IPS-NIHi7 (cell line): ENCODE results near the gene EIF4G3.
A peak's percentile ranks its signal among the peaks of the same experiment; 100 is the strongest.

Experiments
- DNase-seq: peaks from one replicate; pipeline ENCODE4 v3.0.0; 2012; ENCODE audit warnings: mixed read lengths; ENCODE audit errors: extremely low spot score

The EIF4G3 gene

DNA sequence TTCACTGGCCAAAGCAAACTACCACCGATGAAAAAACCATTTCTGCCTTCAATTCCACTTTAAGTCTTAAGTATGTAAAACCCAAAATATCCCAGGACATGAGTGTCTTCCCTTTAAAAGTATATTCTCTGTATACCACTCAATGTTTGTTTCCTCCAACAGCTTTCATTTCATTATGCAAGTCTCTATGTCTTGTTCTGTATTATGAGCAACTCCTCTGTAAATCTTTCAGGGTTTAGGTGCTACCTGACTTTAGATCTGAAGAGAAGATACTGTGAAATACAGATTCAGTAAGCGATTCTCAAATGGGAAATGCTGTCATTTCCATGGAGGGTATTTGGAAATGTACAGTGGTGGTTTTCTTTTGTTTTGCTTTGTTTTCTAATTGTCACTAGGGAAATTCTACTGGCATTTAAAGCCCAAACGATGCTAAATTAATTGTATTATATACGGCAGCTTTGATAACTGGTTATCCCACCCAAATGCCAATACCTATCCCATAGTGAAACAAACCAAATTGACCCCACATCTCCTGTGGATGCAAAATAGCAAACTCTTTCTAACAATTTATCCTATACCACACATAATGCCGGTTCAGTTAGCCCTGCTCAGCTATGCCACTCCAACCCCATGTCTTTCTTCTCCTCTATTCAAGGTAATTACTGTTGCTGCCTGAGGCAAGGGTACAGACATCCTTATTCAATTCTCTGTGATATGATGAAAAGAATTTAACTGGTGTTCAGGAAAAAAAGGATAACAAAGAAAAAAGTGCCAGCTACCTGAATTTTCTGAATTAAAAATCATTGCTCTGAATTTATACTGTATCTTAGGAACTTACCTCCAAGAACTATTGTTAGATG, 182.8 kb downstream of the EIF4G3 start:
- no peak for DNase-seq

DNA sequence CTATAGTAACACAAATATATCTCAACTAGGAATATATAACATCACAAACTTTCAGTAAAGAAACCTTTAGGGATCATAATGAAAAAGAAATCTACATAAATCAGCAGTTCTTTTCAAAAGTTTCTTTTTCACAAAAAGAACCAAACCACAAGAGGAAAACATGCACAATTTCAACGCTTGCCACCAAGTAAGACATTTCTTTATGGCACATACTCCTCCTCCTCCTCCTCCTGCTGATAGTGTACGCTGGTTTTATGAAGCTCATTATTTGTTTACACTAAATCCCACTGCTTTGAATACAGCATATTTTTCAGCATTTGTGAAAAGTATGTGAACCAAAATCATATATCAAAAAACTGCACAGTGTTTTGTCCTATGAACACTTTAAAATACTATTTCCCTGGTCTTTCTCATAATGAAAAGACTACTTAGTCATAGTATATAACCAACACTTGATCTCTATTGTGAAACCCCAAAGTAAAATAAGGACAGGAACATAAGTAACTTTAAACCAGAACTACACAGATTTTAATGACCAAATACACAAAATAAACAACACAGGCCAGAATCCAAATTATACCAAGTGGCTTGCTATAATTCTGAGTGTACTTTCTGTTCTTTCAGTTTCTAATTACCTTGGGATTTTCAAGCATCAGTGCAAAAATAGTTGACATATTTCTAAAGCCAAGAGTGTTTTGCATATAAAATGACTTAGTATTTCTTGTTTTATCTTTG, 184.2 kb downstream of the EIF4G3 start:
- DNase-seq, result no peak

DNA sequence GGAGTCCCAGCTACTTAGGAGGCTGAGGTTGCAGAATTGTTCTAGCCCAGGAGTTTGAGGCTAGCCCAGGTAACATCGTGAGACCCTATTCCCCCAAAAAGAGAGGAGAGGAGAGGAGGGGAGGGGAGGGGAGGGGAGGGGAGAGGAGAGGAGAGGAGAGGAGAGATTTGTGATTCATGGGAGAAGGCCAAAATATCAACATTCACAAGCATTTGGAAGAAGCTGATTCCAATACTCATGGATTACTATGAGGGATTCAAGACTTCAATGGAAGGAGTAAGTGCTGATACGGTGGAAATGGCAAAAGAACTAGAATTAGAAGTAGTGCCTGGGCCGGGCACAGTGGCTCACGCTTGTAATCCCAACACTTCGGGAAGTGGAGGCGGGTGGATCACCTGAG, 187.8 kb downstream of the EIF4G3 start:
- no peak for DNase-seq

DNA sequence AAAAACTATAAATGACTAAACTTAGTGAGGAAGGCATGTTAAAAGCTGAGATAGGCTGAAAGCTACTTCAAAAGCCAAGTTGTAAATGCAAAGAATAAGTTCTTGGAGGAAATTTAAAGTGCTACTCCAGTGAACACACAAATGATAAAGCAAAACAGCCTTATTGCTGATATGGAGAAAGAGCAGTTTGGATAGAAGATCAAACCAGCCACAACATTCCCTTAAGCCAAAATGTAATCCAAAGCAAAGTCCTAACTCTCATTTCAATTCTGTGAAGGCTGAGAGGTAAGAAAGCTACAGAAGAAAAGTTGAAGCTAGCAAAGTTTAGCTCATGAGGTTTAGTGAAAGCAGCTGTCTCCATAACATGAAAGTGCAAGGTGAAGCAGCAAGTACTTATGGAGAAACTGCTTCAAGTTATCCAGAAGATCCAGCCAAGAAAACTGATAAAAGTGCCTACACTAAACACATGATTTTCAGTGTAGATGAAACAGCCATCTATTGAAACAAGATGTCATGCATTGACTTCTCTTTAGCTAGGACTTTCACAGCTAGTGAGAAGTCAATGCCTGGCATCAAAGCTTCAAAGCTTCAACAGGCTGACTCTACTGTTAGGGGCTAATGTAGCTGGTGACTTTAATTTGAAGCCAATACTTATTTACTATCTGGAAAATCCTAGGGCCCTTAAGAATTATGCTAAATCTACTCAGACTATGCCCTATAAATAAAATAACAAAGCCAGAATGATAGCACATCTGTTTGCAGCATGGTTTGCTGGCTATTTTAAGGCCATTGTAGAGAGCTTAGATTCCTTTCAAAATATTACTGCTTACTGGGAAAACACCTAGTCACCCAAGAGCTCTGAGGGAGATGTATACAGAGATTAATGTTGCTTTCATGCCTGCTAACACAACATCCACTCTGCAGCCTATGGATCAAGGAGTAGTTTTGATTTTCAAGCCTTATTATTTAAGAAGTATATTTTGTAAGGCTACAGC, 188.6 kb downstream of the EIF4G3 start:
- DNase-seq, result no peak

DNA sequence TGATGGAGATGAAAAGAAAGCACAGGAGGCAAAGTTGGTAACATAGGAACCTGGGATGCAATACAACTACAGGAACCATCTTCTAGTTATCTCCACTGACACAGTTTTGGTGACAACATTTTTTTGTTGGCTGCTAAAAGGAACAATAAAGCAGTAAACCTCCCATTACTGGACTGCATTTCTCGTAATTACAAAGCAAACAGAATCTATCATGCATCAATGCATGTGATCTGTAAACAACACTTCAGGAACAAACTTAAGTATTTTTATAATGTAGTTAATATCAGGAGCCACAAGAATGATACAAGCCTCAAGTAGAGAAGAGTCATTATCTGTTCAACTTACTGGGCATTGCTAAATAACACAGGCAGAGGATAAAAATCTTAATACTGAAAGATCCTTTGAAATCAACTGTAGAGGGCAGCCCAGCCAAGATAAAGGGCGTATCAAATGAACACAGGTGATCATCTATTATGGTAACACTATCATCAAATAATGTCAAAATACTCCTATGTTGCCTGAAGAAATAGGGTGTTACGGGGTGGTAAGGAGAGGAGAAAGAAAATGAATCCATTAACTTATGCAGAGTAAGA, 193.3 kb downstream of the EIF4G3 start:
- DNase-seq, result no peak

DNA sequence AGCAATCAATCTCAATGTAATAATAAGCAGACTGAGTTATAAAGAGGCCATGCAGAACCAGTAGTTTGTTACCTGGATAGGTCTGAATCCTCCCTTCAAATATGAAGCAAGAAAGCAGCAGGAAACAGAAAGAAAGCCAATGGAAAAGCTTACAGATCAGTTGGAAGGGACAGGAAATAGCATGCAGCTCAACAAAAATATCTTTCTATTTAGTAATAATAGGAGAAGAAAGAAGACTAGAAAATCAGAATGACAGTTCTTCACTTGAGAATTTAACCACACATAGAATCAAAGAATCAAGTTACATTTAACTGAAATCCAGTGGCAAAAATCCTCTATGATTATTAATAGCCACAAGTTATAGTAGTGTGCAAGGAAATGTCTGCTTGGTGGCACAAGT, 194.4 kb downstream of the EIF4G3 start:
- DNase-seq, result no peak

DNA sequence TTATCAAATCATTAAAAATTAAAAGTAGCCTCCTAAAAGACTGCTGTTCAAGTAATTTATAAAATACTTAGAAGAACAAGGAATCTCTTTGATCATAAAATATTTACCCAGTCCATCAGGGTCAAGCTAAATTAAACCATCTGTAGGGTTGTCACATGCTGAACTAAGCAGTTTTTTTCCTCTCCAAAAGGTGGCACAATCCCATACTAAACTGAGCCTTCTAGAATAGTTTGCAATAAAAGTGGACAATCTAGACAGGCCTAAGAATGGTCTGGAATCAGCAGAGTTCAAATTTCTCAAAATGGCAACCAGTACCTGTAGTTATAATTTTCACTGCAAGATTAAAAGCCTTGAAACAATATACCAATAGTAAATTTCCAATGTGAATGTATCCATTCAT, 194.8 kb downstream of the EIF4G3 start:
- no peak for DNase-seq

DNA sequence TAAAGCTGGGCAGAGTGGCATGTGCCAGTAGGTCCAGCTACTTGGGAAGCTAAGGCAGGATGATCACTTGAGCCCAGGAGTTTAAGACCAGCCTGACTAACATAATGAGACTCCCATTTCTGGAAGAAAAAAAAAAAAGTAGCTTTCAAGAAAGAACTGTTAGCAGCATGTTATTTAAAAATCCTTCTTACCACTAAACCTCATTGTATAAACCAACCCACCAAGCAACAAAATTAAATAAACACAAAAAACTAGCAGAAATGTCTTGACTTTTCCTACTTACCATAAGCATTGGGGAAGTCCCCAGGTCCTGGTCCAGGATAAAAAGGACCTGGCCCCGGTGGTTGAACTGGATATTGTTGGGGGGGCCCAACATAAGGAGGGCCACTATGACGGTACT, 196.6 kb downstream of the EIF4G3 start:
- DNase-seq, result no peak

DNA sequence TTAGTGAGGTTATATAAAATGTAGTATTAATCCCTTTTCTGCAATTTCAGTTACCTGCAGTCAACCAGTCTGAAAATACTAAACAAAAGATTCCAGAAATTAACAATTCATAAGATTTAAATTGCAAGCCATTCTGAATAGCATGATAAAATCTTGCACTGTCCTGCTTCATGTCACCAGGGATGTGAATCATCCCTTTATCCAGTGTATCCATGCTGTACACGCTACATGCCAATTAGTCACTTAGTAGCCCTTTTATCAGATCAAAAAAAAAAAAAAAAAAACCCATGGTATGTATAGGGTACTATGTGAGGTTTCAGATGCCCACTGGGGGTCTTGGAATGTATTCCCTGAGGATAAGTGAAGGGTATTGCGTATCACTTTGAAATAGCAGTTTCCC, 198.3 kb downstream of the EIF4G3 start:
- DNase-seq, result no peak

DNA sequence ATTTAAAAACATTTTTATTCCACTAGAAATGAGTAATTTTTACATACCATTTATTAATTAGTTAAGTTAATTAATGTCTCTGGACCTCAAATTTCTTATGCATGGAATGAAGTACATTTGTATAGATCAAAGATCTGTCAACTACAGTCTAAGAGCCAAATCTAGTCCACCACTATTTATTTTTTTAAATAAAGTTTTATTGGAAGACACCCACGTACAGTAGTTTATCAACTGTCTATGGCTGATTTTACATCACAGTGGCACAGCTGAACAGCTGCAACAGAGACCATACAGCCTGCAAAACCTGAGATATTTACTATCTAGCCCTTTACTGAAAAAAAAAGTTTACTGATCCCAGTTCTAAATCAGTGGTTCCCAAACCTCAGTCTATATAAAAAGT, 201.0 kb downstream of the EIF4G3 start:
- no peak for DNase-seq

DNA sequence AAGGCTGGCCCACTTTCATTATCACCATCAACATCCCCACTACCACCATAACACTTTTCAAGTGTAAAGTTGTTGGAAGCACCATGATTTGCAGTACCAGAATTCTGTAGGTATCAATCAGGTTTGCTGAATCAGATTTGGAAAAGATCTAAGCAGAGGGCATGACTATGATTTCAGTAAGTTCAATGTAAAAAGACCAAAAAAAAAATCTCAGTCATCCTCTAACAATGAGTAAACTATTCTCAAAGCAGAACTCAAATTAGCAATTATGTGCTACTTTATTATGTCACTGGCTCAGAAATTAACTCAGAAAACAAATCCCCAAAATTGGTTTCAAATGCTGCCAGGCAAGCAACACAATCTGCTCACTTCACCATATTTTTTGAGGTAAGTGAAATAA, 201.7 kb downstream of the EIF4G3 start:
- no peak for DNase-seq

DNA sequence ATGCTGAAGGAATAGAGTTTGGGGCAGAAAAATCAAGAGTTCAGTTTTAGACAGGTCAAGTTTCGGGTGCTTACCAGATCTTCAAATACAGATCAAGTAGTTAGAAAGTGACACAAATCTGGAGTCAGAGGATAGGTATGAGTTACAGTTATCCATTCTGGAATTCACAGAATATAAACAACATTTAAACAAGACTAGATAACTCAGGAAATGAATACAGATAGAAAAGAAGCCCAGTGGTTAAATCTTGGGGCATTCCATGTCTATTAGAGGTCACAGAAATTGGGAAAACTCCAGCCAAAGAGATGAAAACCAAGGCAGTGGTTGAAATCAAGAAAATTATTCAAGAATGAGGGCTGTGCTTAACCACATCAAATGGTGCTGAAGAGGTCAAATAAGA, 202.6 kb downstream of the EIF4G3 start:
- no peak for DNase-seq

DNA sequence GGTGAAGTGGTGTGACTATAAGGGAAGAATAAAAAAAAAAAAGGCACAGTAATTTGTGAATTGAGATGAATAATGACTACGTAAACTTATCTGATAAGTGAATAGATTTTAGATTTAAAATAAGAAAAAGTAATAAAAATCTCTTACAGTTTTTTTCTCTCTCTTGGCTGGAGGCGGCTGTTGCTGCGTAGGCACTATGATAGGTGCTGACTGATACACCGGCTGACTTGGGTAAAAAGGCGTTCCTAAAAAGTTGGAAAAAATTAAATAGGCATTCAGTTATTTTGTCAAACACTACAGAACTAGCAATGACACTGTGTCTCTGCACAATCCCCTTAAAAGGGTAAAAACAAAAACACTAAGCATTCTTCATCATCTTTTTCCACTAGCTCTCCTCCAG, 203.8 kb downstream of the EIF4G3 start:
- no peak for DNase-seq

DNA sequence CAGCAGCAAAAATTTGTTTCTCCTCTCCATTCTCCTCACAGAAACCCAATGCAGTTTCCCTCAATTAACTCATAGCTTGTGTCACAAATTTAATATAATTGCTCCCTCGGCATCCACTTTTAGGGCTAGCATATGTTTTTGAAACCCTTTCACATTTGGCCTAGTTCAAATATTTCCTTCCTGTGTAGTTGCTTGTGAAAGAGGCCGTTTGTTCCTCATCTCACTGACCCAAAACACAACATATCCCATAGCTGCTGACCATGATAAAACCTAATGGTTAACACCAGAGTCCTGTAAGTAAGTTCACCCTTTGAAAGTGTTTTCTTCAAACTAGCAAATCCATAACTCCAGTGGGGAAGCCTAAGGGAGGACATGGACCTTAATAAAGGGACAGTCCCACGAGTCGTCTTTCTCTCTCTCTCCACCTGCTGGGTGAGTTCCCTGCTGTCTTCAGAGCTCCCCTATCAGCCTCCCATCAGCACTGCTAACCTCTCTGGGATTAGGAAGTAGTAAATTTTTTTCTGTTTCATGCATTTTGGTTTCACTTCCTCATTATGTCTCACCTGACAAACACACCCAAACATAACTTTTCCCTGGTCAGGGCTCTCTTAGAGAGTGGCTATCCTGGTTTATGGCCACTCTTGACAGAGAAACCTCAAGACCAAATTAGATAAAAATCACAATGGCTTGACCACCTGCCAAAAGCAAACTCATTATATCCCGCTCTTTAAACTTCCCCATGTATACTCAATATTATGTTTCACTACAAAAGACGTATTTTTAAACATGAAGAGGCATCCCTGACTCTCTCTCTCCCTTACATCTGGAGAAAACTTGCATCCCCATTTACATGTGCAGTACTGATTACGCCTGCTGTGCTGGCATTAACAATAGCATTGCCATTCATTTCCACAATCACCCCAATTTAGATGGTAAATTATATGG, 211.9 kb downstream of the EIF4G3 start:
- DNase-seq, result peak; percentile 23

DNA sequence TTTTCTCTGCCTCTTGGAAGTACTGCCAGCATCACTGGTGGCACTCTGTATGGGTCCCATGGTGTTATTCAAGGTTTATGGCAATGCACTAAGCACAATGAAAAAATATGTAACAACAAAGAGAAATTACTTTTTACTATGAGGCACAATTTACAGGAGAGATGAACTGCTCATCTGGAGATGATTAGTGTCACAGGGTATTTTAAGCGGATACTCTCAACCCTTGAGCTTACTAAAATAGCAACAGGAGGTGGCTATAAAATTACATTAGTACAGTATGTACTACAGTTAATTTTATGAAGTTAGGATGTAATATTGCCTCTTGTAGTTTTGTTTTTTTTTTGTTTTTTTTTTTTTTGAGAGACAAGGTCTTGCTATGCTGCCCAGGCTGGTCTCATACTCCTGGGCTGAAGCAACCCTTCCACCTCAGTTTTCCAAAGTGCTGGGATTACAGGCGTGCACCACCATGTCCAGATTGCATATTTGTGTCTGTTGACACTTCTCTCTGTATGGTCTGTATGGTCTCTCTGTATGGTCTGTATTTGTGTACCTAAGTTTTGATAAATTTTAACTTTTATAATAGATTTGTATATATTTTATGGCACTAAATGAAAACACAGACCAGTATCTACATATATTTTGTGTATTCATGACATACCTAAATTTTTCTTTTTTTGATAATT, 214.0 kb downstream of the EIF4G3 start:
- DNase-seq, result no peak

DNA sequence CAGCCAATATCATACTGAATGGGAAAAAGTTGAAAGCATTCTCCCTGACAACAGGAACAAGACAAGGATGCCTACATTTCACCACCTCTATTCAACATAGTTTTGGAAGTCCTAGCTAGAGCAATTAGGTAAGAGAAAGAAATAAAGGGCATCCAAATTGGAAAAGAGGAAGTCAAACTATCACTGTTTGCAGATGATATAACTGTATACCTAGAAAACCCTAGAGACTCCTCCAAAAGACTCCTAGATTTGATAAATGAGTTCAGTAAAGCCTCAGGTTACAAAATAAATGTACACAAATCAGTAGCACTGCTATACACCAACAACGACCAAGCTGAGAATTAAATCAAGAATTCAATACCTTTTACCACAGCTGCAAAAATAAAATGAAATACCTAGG, 218.3 kb downstream of the EIF4G3 start:
- DNase-seq, result no peak

DNA sequence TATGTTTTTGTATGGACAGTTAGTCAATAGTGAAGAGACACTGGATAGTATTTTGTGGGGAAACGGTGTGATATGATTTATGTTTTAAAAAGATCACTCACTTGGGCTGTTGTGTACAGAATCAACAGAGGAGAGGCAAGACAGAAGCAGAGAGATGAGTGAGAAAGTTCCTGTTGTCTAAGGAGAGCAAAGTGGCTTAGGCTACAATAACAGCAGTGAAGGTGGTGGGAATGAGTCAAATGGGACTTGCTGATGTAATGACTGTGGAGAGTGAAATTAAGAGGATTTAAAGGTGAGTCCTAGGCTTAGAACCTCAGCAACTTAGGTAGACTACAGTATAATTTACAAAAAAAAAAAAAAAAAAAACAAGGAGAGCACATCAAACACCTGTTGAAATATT, 220.4 kb downstream of the EIF4G3 start:
- no peak for DNase-seq

DNA sequence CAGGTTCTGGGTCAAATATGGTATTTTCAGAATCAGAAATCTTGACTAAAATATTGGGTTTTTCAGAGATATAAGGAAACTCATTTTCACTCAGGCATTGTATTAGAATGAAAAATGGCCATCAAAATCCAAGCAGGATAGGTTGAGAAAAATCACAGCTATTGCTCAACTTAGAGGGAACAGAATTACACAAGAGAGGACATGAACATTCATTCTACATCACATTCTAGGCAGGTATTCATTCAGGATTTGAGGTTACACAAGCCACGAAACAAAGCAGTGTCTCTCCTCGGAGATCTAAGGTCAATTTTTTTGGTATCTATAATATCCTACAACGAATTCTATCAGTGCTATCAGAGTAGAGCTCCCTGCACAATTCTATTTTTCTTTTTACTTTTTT, 226.0 kb downstream of the EIF4G3 start:
- DNase-seq, result no peak

DNA sequence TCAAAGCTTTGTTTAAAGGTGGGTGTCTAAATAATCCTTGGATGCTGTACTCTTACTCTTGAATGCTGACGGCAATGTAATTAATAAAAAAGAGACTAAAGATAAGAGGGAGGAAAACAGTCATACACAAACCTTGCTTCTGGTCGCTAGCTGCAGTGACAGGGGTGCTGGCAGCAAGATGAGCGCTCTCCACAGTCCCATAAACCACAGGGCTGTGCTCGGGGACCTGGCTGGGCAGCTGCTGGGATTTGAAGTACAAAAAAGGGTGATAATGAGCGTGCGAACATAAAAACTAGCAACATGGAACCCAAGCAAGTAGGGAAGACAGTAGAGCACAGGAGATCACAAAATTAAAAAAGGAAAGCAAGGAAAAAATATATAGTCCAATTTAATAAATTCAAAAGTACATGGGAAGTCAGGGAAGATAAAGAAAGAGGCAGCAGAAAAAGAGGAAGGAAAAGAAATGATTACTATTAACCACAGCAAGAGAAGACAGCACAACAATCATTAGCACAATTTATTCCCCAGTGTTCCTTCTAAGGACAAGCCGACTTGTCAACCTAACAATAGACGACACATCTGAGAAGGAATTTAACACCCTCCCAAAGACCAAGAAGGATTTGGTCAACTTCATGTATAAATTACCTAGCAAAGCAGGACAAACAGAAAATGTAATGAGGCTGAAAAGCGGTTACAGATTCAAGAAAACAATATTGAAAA, 226.7 kb downstream of the EIF4G3 start:
- DNase-seq, result no peak
